ENCODE measurements around the gene LRRC74B.

The LRRC74B gene

GRCh38 chr22:21104126-21104691 is 58.5 kb downstream of the LRRC74B start:
- no peak for DNase-seq (ENCODE audit: low spot score)

- DNase-seq (ENCODE audit: low spot score): no peak
Observed at GRCh38 chr22:21105294-21105693, 59.5 kb downstream of the LRRC74B start.

- DNase-seq (ENCODE audit: low spot score): no peak
Observed at GRCh38 chr22:21106000-21106399, 60.3 kb downstream of the LRRC74B start.

- no peak for DNase-seq (ENCODE audit: low spot score)
Observed at GRCh38 chr22:21108379-21109115, 62.8 kb downstream of the LRRC74B start.
